Activated naive CD4-positive, alpha-beta T cell treated with anti-CD3 and anti-CD28 coated beads, Interleukin-2, amount 10 ng/mL, durations not matched to agents 7 days and 5 days (primary cell): ENCODE results near the gene FSTL5.

Experiments used
- CTCF ChIA-PET: fragments of 350-600 bp; sonication (Branson Sonifier 250); formaldehyde crosslinking; loops from one replicate; lab custom pipeline; 2021; ENCODE audit warnings: antibody characterized with exemption; lab: Charles Lee
- DNase-seq: peaks from one replicate; pipeline ENCODE4 v3.0.0-alpha.2; 2020
- H3K27ac Mint-ChIP-seq: one replicate; pipeline ENCODE4 v1.8.0; 2021; ENCODE audit warnings: mild to moderate bottlenecking, moderate library complexity, mixed read lengths
- H3K27me3 Mint-ChIP-seq: one replicate; pipeline ENCODE4 v1.8.0; 2021; ENCODE audit warnings: mild to moderate bottlenecking, mixed read lengths
- H3K36me3 Mint-ChIP-seq: one replicate; pipeline ENCODE4 v1.8.0; 2021; ENCODE audit warnings: mixed read lengths
- H3K4me1 Mint-ChIP-seq: one replicate; pipeline ENCODE4 v1.8.0; 2021; ENCODE audit warnings: mixed read lengths
- H3K4me3 Mint-ChIP-seq: one replicate; pipeline ENCODE4 v1.8.0; 2021; ENCODE audit warnings: mild to moderate bottlenecking, moderate library complexity, mixed read lengths
- H3K9me3 Mint-ChIP-seq: one replicate; pipeline ENCODE4 v1.8.0; 2021; ENCODE audit warnings: mixed read lengths

The FSTL5 gene

GRCh38 chr4:161704653-161705052 lies 459.1 kb downstream of the FSTL5 start:
- no peaks in the 10 kb centered on the region for H3K4me1 Mint-ChIP-seq

GRCh38 chr4:161704040-161704439 lies 459.8 kb downstream of the FSTL5 start:
- H3K4me3 Mint-ChIP-seq, result no peak overlapping the region
- no peaks in the 10 kb centered on the region for H3K27me3 Mint-ChIP-seq
- H3K9me3 Mint-ChIP-seq, result no peaks in the 10 kb centered on the region
- no peak for DNase-seq
- no peaks in the 10 kb centered on the region for H3K4me1 Mint-ChIP-seq
- CTCF ChIA-PET, result no interaction called here
- no peak overlapping the region for H3K27ac Mint-ChIP-seq
- H3K36me3 Mint-ChIP-seq, result no peaks in the 10 kb centered on the region

More at GRCh38 chr4:161704653-161705052, 459.1 kb downstream of the FSTL5 start:
- H3K9me3 Mint-ChIP-seq, result no peaks in the 10 kb centered on the region
- H3K27me3 Mint-ChIP-seq, result no peaks in the 10 kb centered on the region
- no peaks in the 10 kb centered on the region for H3K36me3 Mint-ChIP-seq
- CTCF ChIA-PET, result no interaction called here
- H3K4me3 Mint-ChIP-seq, result no peak overlapping the region
- H3K27ac Mint-ChIP-seq, result no peak overlapping the region
- DNase-seq, result no peak

GRCh38 chr4:161702287-161702686 lies 461.5 kb downstream of the FSTL5 start:
- H3K27ac Mint-ChIP-seq, result no peak overlapping the region
- H3K36me3 Mint-ChIP-seq, result no peaks in the 10 kb centered on the region
- CTCF ChIA-PET, result no interaction called here
- H3K27me3 Mint-ChIP-seq, result no peaks in the 10 kb centered on the region
- H3K4me1 Mint-ChIP-seq, result no peaks in the 10 kb centered on the region
- H3K4me3 Mint-ChIP-seq, result no peak overlapping the region
- DNase-seq, result no peak
- H3K9me3 Mint-ChIP-seq, result peaks cover 8% of the 10 kb centered on the region

- CTCF ChIA-PET, result no interaction called here
- Mint-ChIP-seq H3K9me3 (peaks cover 18% of the 10 kb centered on the region), H3K4me1 (no peaks in the 10 kb centered on the region), H3K27me3 (no peaks in the 10 kb centered on the region), H3K27ac (no peak overlapping the region), H3K36me3 (no peaks in the 10 kb centered on the region), H3K4me3 (no peak overlapping the region)
- no peak for DNase-seq
Observed at GRCh38 chr4:161696944-161697343, 466.9 kb downstream of the FSTL5 start.

- peaks cover 6% of the 10 kb centered on the region for H3K9me3 Mint-ChIP-seq
- no peaks in the 10 kb centered on the region for H3K36me3 Mint-ChIP-seq
- DNase-seq, result no peak
- H3K27me3 Mint-ChIP-seq, result no peaks in the 10 kb centered on the region
- no peak overlapping the region for H3K27ac Mint-ChIP-seq
- H3K4me1 Mint-ChIP-seq, result no peaks in the 10 kb centered on the region
- H3K4me3 Mint-ChIP-seq, result no peak overlapping the region
- CTCF ChIA-PET, result no interaction called here
Observed at GRCh38 chr4:161680146-161680545, 483.7 kb downstream of the FSTL5 start.

GRCh38 chr4:161664740-161665139 lies 499.1 kb downstream of the FSTL5 start:
- no peaks in the 10 kb centered on the region for H3K4me1 Mint-ChIP-seq
- DNase-seq, result no peak
- H3K9me3 Mint-ChIP-seq, result peaks cover 8% of the 10 kb centered on the region
- CTCF ChIA-PET, result no interaction called here
- no peak overlapping the region for H3K4me3 Mint-ChIP-seq
- no peaks in the 10 kb centered on the region for H3K27me3 Mint-ChIP-seq
- no peaks in the 10 kb centered on the region for H3K36me3 Mint-ChIP-seq
- no peak overlapping the region for H3K27ac Mint-ChIP-seq

- Mint-ChIP-seq H3K4me1 (no peaks in the 10 kb centered on the region), H3K27me3 (no peaks in the 10 kb centered on the region), H3K4me3 (no peak overlapping the region), H3K27ac (no peak overlapping the region), H3K36me3 (no peaks in the 10 kb centered on the region), H3K9me3 (peaks cover 8% of the 10 kb centered on the region)
- CTCF ChIA-PET, result no interaction called here
- no peak for DNase-seq
Observed at GRCh38 chr4:161663844-161664243, 500.0 kb downstream of the FSTL5 start.

GRCh38 chr4:161658676-161659075 lies 505.1 kb downstream of the FSTL5 start:
- no peak overlapping the region for H3K4me3 Mint-ChIP-seq
- H3K27ac Mint-ChIP-seq, result no peak overlapping the region
- H3K36me3 Mint-ChIP-seq, result no peaks in the 10 kb centered on the region
- H3K4me1 Mint-ChIP-seq, result no peaks in the 10 kb centered on the region
- H3K9me3 Mint-ChIP-seq, result peaks cover 7% of the 10 kb centered on the region
- CTCF ChIA-PET, result no interaction called here
- no peak for DNase-seq
- H3K27me3 Mint-ChIP-seq, result no peaks in the 10 kb centered on the region

- H3K27me3 Mint-ChIP-seq, result no peaks in the 10 kb centered on the region
- no peak overlapping the region for H3K4me3 Mint-ChIP-seq
- no peaks in the 10 kb centered on the region for H3K4me1 Mint-ChIP-seq
- H3K36me3 Mint-ChIP-seq, result no peaks in the 10 kb centered on the region
- H3K27ac Mint-ChIP-seq, result no peak overlapping the region
- H3K9me3 Mint-ChIP-seq, result peaks cover 1% of the 10 kb centered on the region
- no peak for DNase-seq
- CTCF ChIA-PET, result no interaction called here
Observed at GRCh38 chr4:161657616-161658015, 506.2 kb downstream of the FSTL5 start.

- H3K27me3 Mint-ChIP-seq, result no peaks in the 10 kb centered on the region
- H3K4me1 Mint-ChIP-seq, result no peaks in the 10 kb centered on the region
- CTCF ChIA-PET, result no interaction called here
- H3K36me3 Mint-ChIP-seq, result no peaks in the 10 kb centered on the region
- no peak overlapping the region for H3K27ac Mint-ChIP-seq
- H3K9me3 Mint-ChIP-seq, result no peaks in the 10 kb centered on the region
- no peak for DNase-seq
- H3K4me3 Mint-ChIP-seq, result no peak overlapping the region
Observed at GRCh38 chr4:161656594-161656993, 507.2 kb downstream of the FSTL5 start.

GRCh38 chr4:161655148-161655547 lies 508.7 kb downstream of the FSTL5 start:
- H3K36me3 Mint-ChIP-seq, result no peaks in the 10 kb centered on the region
- DNase-seq, result no peak
- H3K27ac Mint-ChIP-seq, result no peak overlapping the region
- H3K4me3 Mint-ChIP-seq, result no peak overlapping the region
- H3K27me3 Mint-ChIP-seq, result no peaks in the 10 kb centered on the region
- no peaks in the 10 kb centered on the region for H3K4me1 Mint-ChIP-seq
- no peaks in the 10 kb centered on the region for H3K9me3 Mint-ChIP-seq
- CTCF ChIA-PET, result no interaction called here

GRCh38 chr4:161653697-161654096 lies 510.1 kb downstream of the FSTL5 start:
- Mint-ChIP-seq H3K36me3 (no peaks in the 10 kb centered on the region), H3K9me3 (no peaks in the 10 kb centered on the region), H3K27me3 (no peaks in the 10 kb centered on the region), H3K4me3 (no peak overlapping the region), H3K4me1 (no peaks in the 10 kb centered on the region), H3K27ac (no peak overlapping the region)
- CTCF ChIA-PET, result no interaction called here
- DNase-seq, result no peak

- peaks cover 2% of the 10 kb centered on the region for H3K9me3 Mint-ChIP-seq
- no peak overlapping the region for H3K27ac Mint-ChIP-seq
- no peak for DNase-seq
- CTCF ChIA-PET, result no interaction called here
- no peaks in the 10 kb centered on the region for H3K4me1 Mint-ChIP-seq
- H3K27me3 Mint-ChIP-seq, result no peaks in the 10 kb centered on the region
- H3K4me3 Mint-ChIP-seq, result no peak overlapping the region
- H3K36me3 Mint-ChIP-seq, result no peaks in the 10 kb centered on the region
Observed at GRCh38 chr4:161651586-161651985, 512.2 kb downstream of the FSTL5 start.

GRCh38 chr4:161650812-161651211 lies 513.0 kb downstream of the FSTL5 start:
- Mint-ChIP-seq H3K9me3 (peaks cover 2% of the 10 kb centered on the region), H3K36me3 (no peaks in the 10 kb centered on the region), H3K4me3 (no peak overlapping the region), H3K4me1 (no peaks in the 10 kb centered on the region), H3K27ac (no peak overlapping the region), H3K27me3 (no peaks in the 10 kb centered on the region)
- CTCF ChIA-PET, result no interaction called here
- DNase-seq, result no peak

GRCh38 chr4:161647757-161648156 lies 516.0 kb downstream of the FSTL5 start:
- Mint-ChIP-seq H3K4me3 (no peak overlapping the region), H3K27me3 (no peaks in the 10 kb centered on the region), H3K4me1 (no peaks in the 10 kb centered on the region), H3K9me3 (peaks cover 2% of the 10 kb centered on the region), H3K36me3 (no peaks in the 10 kb centered on the region), H3K27ac (no peak overlapping the region)
- CTCF ChIA-PET, result no interaction called here
- no peak for DNase-seq

- H3K9me3 Mint-ChIP-seq, result no peaks in the 10 kb centered on the region
- H3K27me3 Mint-ChIP-seq, result no peaks in the 10 kb centered on the region
- no peak for DNase-seq
- no peak overlapping the region for H3K4me3 Mint-ChIP-seq
- H3K36me3 Mint-ChIP-seq, result no peaks in the 10 kb centered on the region
- no peaks in the 10 kb centered on the region for H3K4me1 Mint-ChIP-seq
- CTCF ChIA-PET, result no interaction called here
- H3K27ac Mint-ChIP-seq, result no peak overlapping the region
Observed at GRCh38 chr4:161642708-161643107, 521.1 kb downstream of the FSTL5 start.
